HG02885 (cell line): ENCODE data around the gene RORB.
A peak's percentile ranks its signal among the peaks of the same experiment; 100 is the strongest.

Experiments
- ATAC-seq: cut with Tn5 transposase; IDR thresholded peaks from one replicate; pipeline ENCODE4 v1.9.1; 2021; ENCODE audit warnings: mild to moderate bottlenecking; ENCODE audit not compliant: unreplicated experiment, poor library complexity

The RORB gene

DNA sequence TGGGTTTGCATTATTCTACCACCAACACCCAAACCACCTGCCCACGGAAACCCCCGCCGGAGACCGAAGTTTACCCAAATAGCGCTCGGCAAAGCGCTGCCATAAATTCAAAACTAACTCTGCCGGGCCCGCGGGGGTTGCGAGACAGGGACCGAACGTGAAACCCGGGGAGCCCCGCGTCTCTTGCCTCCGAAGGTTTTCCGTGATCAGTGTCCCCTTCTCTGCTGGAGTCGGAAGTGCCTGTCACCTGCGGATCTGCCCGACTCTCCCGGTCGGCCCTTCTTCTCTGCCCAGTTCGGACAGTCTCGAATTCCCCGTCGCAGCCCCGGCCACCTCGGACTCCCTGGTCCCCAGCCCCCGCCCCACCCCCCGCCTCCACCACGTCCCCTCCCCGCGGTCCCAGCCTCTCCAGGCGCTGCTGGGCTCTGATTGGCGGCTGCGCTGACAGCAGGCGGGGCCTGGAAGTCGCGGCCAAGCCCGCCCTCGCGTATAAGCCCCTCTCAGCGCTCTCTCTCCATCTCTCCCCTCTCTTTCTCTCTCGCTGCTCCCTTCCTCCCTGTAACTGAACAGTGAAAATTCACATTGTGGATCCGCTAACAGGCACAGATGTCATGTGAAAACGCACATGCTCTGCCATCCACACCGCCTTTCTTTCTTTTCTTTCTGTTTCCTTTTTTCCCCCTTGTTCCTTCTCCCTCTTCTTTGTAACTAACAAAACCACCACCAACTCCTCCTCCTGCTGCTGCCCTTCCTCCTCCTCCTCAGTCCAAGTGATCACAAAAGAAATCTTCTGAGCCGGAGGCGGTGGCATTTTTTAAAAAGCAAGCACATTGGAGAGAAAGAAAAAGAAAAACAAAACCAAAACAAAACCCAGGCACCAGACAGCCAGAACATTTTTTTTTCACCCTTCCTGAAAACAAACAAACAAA, at the start of gene RORB:
RORB (plus strand) TSS at position 517 of the 929 bp plus-strand sequence. CDS start 642 bp downstream, outside the sequence.
- ATAC-seq: peak; percentile 90

DNA sequence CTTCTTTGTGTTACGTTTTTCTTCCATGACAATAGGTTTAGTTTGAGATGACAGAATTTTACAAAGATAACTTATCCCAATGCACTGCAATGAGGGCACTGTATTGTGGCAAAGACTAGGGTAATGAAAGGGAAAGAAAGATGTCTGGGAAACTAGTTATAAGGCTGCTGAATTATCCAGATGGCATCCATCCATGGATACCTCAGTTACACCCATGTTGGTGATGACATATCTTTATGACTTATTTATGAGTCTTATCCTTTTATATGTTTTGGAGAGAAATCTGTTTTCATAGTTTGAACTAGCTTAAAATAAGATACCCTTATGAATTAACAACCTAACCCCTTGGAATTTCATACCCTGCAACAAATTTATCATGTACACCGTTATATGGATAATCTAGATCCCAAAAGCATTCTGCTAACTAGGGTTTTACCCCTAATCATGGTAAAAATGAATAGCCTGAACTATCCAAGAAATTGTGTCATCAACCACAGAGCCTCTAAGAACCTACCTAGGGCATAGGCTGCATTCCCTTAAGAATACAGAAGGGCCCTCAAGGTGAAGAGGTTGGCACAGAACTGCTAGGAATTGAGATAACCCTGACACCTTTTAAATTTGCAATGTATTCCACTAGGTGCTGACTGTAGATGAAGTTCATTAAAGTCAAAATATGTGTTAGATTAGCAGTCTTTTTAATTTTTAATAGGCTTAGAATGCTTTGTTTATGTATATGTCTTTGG, 49.5 kb upstream of the RORB start:
- no peak for ATAC-seq

DNA sequence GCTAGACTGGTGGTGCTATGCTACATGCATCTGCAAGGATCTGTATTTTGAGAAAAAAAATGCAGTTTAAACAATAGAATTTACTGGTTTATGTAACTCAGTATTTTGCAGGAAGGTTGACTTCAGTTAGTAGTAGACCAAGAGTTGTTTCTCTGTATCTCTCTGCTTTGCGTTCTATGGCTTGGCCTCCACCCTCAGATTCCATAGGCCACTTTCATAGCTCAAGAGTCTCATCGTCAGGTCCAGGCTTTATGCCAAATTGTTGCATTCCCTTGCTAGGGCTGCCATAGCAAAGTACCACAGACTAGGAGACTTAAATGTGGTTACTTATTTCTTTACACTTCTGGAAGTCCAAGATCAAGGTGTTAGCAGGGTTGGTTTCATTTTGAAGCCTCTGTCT, 48.1 kb upstream of the RORB start:
- ATAC-seq: no peak

GRCh38 chr9:74458832-74459231, 38.3 kb upstream of the RORB start:
- ATAC-seq: no peak

GRCh38 chr9:74463825-74464224, 33.3 kb upstream of the RORB start:
- ATAC-seq: no peak

GRCh38 chr9:74478606-74479005, 18.5 kb upstream of the RORB start:
- no peak for ATAC-seq

GRCh38 chr9:74479711-74480110, 17.4 kb upstream of the RORB start:
- ATAC-seq: no peak

DNA sequence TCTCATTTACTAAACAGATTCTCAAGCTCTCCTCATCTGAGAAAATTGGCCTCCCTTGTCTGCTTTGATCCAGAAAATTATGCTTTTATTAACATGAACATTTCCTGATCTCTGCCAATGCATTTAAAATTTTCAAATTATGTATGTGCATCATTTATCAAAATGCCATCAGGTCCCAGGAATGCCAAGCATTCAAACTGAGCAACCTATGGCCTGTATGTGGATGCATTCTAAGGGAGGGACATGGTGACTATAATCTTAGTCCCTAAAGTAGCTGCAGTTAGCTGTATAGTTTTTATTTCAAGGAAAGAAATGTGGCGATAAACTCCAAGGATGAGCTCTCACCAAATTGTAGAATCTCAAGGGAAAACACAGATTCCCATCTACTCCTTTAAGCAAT, 9.7 kb upstream of the RORB start:
- ATAC-seq: no peak

DNA sequence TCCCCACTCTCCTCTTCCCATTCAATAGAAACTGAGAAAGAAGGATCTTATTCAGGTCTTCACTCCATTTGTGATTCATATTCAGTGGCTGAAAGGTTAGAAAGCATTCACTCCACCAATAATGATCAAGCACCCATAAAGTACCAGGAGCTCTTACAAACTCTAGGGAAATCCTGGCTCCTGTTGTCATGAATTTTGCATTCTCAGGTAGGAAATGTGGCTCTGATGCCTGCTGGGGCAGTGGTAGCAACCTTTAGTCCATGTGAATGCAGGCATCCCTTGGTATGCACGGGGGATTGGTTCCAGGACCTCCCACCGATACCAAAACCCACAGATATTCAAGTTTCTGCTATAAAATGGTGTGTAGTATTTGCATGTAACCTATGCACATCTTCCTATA, 3.6 kb upstream of the RORB start:
- ATAC-seq: no peak

GRCh38 chr9:74494490-74494889, 2.6 kb upstream of the RORB start:
- no peak for ATAC-seq

GRCh38 chr9:74496406-74496805, 729 bp upstream of the RORB start:
- no peak for ATAC-seq

DNA sequence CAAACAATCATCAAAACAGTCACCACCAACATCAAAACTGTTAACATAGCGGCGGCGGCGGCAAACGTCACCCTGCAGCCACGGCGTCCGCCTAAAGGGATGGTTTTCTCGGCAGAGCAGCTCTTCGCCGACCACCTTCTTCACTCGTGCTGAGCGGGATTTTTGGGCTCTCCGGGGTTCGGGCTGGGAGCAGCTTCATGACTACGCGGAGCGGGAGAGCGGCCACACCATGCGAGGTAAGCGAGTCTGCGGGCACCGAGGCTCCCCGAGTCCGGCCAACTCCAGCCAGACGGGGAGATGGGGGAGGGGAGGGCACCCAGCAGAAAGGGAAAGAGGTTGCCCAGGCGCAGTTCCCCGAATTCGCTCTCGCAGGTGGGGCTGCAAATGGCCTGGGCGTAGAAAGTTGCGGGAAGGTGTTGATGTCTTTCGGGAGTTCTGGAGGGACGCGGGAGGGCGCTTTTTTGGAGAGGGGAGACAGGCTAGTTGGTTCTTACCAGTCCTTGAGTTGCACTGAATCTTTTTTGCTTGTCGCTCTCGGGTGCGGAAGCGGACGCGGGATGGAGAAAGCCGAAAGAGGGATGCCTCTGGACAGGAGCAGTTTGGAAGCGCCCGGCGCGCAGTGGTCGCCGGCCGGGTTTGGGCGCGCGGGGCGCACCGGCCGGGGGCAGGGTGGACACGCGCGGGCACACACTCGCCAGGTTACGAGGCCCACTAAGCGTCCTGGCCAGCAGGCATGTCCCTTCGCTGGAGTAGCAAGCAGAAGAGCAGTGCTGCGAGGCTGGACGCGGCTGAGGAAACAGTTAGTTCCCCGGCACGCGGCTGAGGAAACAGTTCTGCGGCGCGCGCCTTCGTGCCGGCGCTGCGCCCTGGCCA, 849 bp downstream of the RORB start:
- no peak for ATAC-seq

DNA sequence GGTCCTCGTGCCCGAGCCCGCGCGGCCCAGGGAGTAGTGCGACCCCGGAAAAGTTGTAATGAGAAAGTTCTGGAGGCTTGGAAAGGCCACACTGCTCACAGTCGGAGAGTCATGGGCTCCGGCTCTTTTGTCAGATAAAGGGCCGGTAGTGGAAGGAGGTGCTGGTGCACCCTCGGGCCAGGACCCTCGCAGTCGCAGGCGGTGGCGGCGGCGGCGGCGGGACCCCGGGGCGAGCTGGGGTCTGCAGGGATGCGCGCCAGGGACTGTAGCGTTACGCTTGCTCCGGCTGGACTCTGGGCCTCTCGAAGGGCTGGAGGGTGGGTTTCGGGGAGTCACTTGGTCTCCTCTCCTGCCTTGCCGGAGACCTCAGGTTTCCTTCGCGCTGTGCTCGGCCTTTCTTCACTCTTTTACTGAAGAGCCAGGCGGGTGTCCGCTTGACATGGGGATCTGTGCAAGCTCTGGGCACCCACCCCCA, 1.5 kb downstream of the RORB start:
- ATAC-seq: no peak

- ATAC-seq: no peak
Observed at GRCh38 chr9:74499111-74499601, 2.0 kb downstream of the RORB start.

GRCh38 chr9:74499770-74500583, 2.8 kb downstream of the RORB start:
- ATAC-seq: no peak

GRCh38 chr9:74500584-74500924, 3.4 kb downstream of the RORB start:
- no peak for ATAC-seq

DNA sequence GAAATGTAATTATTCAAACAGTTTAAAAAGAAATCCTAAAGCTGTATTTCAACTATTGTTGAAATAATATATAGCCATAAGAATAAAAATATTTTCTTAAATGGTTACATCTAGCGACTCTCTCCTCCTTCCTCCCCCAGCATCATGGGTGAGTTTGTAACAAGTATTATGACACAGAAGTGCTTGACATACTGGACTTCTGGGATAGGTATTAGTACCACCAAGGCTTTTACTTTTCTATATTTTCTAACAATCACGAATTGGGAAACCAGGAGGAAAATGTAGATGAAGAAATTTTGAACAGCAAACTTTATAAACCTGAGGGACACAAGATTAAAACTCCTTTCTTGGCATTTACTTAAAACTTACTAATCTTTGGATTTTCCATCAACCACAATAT, 4.4 kb downstream of the RORB start:
- no peak for ATAC-seq

GRCh38 chr9:74503219-74503618, 6.1 kb downstream of the RORB start:
- ATAC-seq: no peak

DNA sequence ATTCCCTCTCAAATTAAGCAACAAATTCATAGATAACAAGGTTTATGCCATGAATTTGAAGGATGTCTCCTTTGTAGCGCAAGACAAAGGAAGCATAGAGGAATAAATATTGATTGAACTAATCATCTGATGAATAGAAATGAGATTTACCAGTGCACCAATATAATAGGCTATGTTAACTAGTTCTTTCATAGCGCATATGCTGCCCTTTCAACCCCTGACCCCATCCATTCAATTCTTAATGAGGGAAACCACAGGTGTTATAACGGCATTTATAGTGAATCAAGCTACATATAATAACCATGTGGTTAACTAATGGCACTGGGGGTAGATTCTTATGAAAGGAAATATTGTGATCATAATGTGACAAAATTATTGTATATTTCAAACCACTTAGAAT, 6.5 kb downstream of the RORB start:
- ATAC-seq: no peak

GRCh38 chr9:74511333-74511732, 14.2 kb downstream of the RORB start:
- ATAC-seq: no peak
